ENCODE results near the gene FOXF2. TPM values are rescaled to one million over a fixed set of nuclear protein-coding genes. Genes with fewer than 3 reads are reported as not detected.
"Not testable (repeated sequence)": the region's sequence is repeated elsewhere in the genome, so short reads cannot be mapped to it uniquely, and the experiment has no call there.

Gene FOXF2
- total RNA-seq, 2 donors from 2014 or later = 0.26 TPM; not detected in 1

DNA sequence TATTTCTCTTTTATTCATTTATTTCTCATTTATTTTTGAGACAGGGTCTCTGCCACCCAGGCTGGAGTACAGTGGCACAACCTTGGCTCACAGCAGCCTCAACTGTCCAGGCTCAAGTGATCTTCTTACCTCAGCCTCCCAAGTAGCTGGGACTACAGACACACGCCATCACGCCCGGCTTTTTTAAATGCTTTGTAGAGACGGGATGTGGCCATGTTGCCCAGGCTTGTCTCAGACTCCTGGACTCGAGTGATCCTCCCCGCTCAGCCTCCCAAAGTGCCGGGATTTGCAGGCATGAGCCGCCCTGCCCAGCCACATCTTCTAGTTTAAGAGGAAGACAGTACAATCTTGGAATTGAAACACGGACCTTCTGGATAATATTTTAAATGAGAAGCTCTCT lies 21.6 kb upstream of the FOXF2 start:
- Histone ChIP-seq H3K36me3 (replicated peaks in 1 of 2; ENCODE audit: insufficient read depth in 1 of 2, low read depth in 2 of 2) (no peaks in the 10 kb centered on the region), H3K9me3 (peaks cover 0 to 13% (median 0%) of the 10 kb centered on the region in 3 donors), H3K27me3 (no peaks in the 10 kb centered on the region), H3K4me1 (no peaks in the 10 kb centered on the region), H3K27ac (no peak overlapping the region), H3K4me3 (no peak overlapping the region)
- TF ChIP-seq, protein P1, sequence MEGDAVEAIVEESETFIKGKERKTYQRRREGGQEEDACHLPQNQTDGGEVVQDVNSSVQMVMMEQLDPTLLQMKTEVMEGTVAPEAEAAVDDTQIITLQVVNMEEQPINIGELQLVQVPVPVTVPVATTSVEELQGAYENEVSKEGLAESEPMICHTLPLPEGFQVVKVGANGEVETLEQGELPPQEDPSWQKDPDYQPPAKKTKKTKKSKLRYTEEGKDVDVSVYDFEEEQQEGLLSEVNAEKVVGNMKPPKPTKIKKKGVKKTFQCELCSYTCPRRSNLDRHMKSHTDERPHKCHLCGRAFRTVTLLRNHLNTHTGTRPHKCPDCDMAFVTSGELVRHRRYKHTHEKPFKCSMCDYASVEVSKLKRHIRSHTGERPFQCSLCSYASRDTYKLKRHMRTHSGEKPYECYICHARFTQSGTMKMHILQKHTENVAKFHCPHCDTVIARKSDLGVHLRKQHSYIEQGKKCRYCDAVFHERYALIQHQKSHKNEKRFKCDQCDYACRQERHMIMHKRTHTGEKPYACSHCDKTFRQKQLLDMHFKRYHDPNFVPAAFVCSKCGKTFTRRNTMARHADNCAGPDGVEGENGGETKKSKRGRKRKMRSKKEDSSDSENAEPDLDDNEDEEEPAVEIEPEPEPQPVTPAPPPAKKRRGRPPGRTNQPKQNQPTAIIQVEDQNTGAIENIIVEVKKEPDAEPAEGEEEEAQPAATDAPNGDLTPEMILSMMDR (IDR thresholded peaks at IDR 0.05) = no peak
- no peak for TF ChIP-seq POLR2A (IDR thresholded peaks at IDR 0.05)
- intact Hi-C loops (cut with DNase I) = no loop called here
- DNase-seq = no peak
- ATAC-seq = no peak
- WGBS, 2 donors = 80 to 86% methylated on average over 9 of the region's 9 CpGs

DNA sequence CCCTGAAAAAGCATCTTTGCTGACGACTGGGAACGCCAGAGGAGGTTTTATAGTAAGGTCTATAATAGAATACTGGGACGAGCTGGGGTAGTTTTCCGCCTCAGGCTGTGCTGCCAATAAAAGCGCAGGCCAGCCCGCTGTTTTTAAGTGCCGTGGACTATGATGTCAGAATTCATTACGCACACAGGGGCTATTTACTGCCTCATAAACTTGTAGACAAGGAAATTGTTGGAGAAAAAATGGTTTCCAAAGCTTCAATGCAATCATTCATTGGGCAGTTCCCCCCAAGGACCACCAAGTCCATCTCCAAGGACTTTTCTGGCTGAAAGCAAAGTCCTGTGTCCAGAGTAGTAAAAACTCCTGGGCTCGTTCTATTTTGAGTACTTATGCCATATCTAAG lies 20.4 kb upstream of the FOXF2 start:
- H3K27me3 ChIP-seq = no peaks in the 10 kb centered on the region
- peaks cover 0 to 14% (median 0%) of the 10 kb centered on the region in 3 donors for H3K9me3 ChIP-seq
- DNase-seq (no peak), ATAC-seq (no peak)
- no peak overlapping the region for H3K4me3 ChIP-seq
- no peak overlapping the region for H3K27ac ChIP-seq
- no peaks in the 10 kb centered on the region for H3K36me3 ChIP-seq (replicated peaks in 1 of 2; ENCODE audit: insufficient read depth in 1 of 2, low read depth in 2 of 2)
- TF ChIP-seq, protein P1 (IDR thresholded peaks at IDR 0.05) = no peak
- TF ChIP-seq POLR2A (IDR thresholded peaks at IDR 0.05) = no peak
- intact Hi-C loops (cut with DNase I) = no loop called here
- 76 to 82% methylated on average over 9 of the region's 9 CpGs for WGBS, 2 donors
- no peaks in the 10 kb centered on the region for H3K4me1 ChIP-seq

GRCh38 chr6:1369695-1370094 lies 19.7 kb upstream of the FOXF2 start:
- intact Hi-C loops (cut with DNase I); H3K4me3 ChIP-seq; ATAC-seq; DNase-seq; H3K4me1 ChIP-seq; H3K36me3 ChIP-seq (replicated peaks in 1 of 2; ENCODE audit: insufficient read depth in 1 of 2, low read depth in 2 of 2); H3K27ac ChIP-seq; H3K27me3 ChIP-seq: not testable (repeated sequence)
- H3K9me3 ChIP-seq = peaks cover 0 to 14% (median 0%) of the 10 kb centered on the region in 3 donors
- WGBS, 2 donors = 60 to 81% methylated on average over 1 of the region's 1 CpG

DNA sequence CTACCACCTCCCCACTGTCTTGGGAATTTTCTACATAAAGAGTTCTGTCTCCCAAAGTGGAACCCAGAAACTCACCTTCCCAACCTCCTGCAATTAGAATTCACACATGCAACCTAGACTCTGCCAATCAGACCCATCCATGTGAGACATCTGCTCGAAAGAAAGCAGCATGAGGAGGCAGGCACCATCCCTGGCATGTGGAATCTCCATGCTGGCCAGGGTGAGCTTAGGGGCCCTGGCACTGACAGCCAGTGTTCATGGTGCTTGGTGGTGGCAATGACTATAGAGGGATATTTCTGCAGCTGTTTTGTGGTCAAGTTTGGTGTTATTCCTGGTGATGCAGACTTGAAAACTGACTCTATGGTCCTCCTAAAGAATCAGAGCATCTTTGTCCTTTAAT lies 17.4 kb upstream of the FOXF2 start:
- WGBS, 2 donors = 10 to 31% methylated on average over 1 of the region's 1 CpG
- Histone ChIP-seq H3K27me3 (no peaks in the 10 kb centered on the region), H3K9me3 (peaks cover 0 to 14% (median 0%) of the 10 kb centered on the region in 3 donors), H3K4me3 (no peak overlapping the region), H3K4me1 (no peaks in the 10 kb centered on the region), H3K27ac (no peak overlapping the region), H3K36me3 (replicated peaks in 1 of 2; ENCODE audit: insufficient read depth in 1 of 2, low read depth in 2 of 2) (no peaks in the 10 kb centered on the region)
- ATAC-seq = no peak
- DNase-seq = no peak
- intact Hi-C loops (cut with DNase I) = no loop called here
- TF ChIP-seq, protein P1 (IDR thresholded peaks at IDR 0.05) = no peak
- no peak for TF ChIP-seq POLR2A (IDR thresholded peaks at IDR 0.05)

DNA sequence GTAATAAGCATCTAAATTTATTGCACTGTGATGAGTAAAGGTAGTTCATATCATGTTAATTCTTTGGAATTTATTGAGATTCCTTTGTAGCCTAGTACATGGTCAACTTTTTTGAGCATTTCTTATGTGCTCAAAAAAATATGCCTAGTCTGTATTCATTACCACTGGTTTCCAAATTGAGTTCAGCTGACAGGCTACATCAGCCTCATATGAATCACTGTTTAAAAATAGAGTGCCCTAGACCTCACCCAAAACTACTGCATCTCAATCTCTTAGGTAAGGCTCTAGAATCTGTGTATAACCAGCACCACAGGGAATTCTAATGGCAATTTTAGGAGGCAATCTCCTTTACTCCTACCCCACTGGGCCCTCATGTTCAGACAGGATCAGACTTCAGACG lies 16.7 kb upstream of the FOXF2 start:
- TF ChIP-seq, protein P1 (IDR thresholded peaks at IDR 0.05) = no peak
- no peak for TF ChIP-seq POLR2A (IDR thresholded peaks at IDR 0.05)
- peaks cover 0 to 14% (median 0%) of the 10 kb centered on the region in 3 donors for H3K9me3 ChIP-seq
- no peaks in the 10 kb centered on the region for H3K4me1 ChIP-seq
- no peak overlapping the region for H3K4me3 ChIP-seq
- H3K27me3 ChIP-seq = no peaks in the 10 kb centered on the region
- intact Hi-C loops (cut with DNase I) = no loop called here
- ATAC-seq (no peak), DNase-seq (no peak)
- WGBS, 2 donors = 72 to 89% methylated on average over 1 of the region's 1 CpG
- H3K27ac ChIP-seq = no peak overlapping the region
- H3K36me3 ChIP-seq (replicated peaks in 1 of 2; ENCODE audit: insufficient read depth in 1 of 2, low read depth in 2 of 2) = no peaks in the 10 kb centered on the region
